NCI-H2081 (cell line): Measurements from ENCODE around the gene NSUN5.
"Not testable (repeated sequence)": the region's sequence is repeated elsewhere in the genome, so short reads cannot be mapped to it uniquely, and the experiment has no call there.

Experiments
- DNase-seq, 2 experiments: peaks; one replicate each; lab custom pipeline; 2025; lab: John Stamatoyannopoulos, UW

NSUN5 gene

GRCh38 chr7:73308665-73309214 is at the start of gene NSUN5:
Gene NSUN5 (minus strand): TSS chr7:73308826. CDS start chr7:73308790, 36 bp downstream.
- DNase-seq: peak; percentile 53 to 84

GRCh38 chr7:73356159-73356558 is 47.5 kb upstream of the NSUN5 start:
- DNase-seq: no peak

GRCh38 chr7:73354821-73355220 is 46.2 kb upstream of the NSUN5 start:
- DNase-seq: no peak

- DNase-seq: no peak
Measured at GRCh38 chr7:73354196-73354595, 45.6 kb upstream of the NSUN5 start.

- DNase-seq: no peak
Measured at GRCh38 chr7:73353243-73353642, 44.6 kb upstream of the NSUN5 start.

- no peak for DNase-seq
Measured at GRCh38 chr7:73352784-73353183, 44.2 kb upstream of the NSUN5 start.

GRCh38 chr7:73351447-73352167 is 43.0 kb upstream of the NSUN5 start:
- DNase-seq: no peak

GRCh38 chr7:73350306-73351068 is 41.9 kb upstream of the NSUN5 start:
- no peak for DNase-seq

- DNase-seq: no peak
Measured at GRCh38 chr7:73349763-73350162, 41.1 kb upstream of the NSUN5 start.

- peak; percentile 26 to 29 for DNase-seq
Measured at GRCh38 chr7:73345951-73346350, 37.3 kb upstream of the NSUN5 start.

GRCh38 chr7:73345538-73345937 is 36.9 kb upstream of the NSUN5 start:
- DNase-seq: no peak

- peak in 1 of 2 experiments; percentile 26 for DNase-seq
Measured at GRCh38 chr7:73343671-73344380, 35.2 kb upstream of the NSUN5 start.

- peak; percentile 50 to 69 for DNase-seq
Measured at GRCh38 chr7:73342645-73343044, 34.0 kb upstream of the NSUN5 start.

- no peak for DNase-seq
Measured at GRCh38 chr7:73341877-73342276, 33.3 kb upstream of the NSUN5 start.

- peak; percentile 5 to 57 for DNase-seq
Measured at GRCh38 chr7:73340514-73340913, 31.9 kb upstream of the NSUN5 start.

- DNase-seq: no peak
Measured at GRCh38 chr7:73338321-73338720, 29.7 kb upstream of the NSUN5 start.

- DNase-seq: no peak
Measured at GRCh38 chr7:73332447-73332846, 23.8 kb upstream of the NSUN5 start.

GRCh38 chr7:73330772-73331171 is 22.1 kb upstream of the NSUN5 start:
- DNase-seq: no peak

GRCh38 chr7:73329861-73330581 is 21.4 kb upstream of the NSUN5 start:
- no peak for DNase-seq

- DNase-seq: no peak
Measured at GRCh38 chr7:73328696-73329095, 20.1 kb upstream of the NSUN5 start.

GRCh38 chr7:73327922-73328321 is 19.3 kb upstream of the NSUN5 start, which contains the start of the genes FKBP6 and TRIM50:
Gene FKBP6 (plus strand): TSS chr7:73328161. CDS start chr7:73328429, 268 bp downstream.
Gene TRIM50 (minus strand): TSS chr7:73328082. CDS start chr7:73324787, 3,295 bp downstream.
- not testable (repeated sequence) for DNase-seq
